Osteocyte (in vitro differentiated cells): ENCODE measurements around the gene QRICH1. TPM values are rescaled to one million over a fixed set of nuclear protein-coding genes. Genes with fewer than 3 reads are reported as not detected.

Source experiments
- DNase-seq: peaks from one replicate; pipeline ENCODE4 v3.0.0; 2021; ENCODE audit warnings: mixed read lengths; ENCODE audit not compliant: unreplicated experiment; ENCODE audit errors: extremely low spot score
- H3K27ac Mint-ChIP-seq: one replicate; pipeline ENCODE4 v1.8.0; 2021; ENCODE audit warnings: mild to moderate bottlenecking, mixed read lengths; ENCODE audit not compliant: unreplicated experiment
- H3K27me3 Mint-ChIP-seq: one replicate; pipeline ENCODE4 v1.8.0; 2021; ENCODE audit warnings: mixed read lengths; ENCODE audit not compliant: unreplicated experiment
- H3K36me3 Mint-ChIP-seq: one replicate; pipeline ENCODE4 v1.8.0; 2021; ENCODE audit warnings: mixed read lengths; ENCODE audit not compliant: unreplicated experiment
- H3K4me1 Mint-ChIP-seq: one replicate; pipeline ENCODE4 v1.8.0; 2021; ENCODE audit warnings: mixed read lengths; ENCODE audit not compliant: unreplicated experiment
- H3K4me3 Mint-ChIP-seq: one replicate; pipeline ENCODE4 v1.8.0; 2021; ENCODE audit warnings: mild to moderate bottlenecking, moderate library complexity, mixed read lengths; ENCODE audit not compliant: unreplicated experiment
- H3K9me3 Mint-ChIP-seq: one replicate; pipeline ENCODE4 v1.8.0; 2021; ENCODE audit warnings: mixed read lengths; ENCODE audit not compliant: unreplicated experiment
- CTCF ChIP-seq: fragments of 200-600 bp; sonication (generic); IDR thresholded peaks from 2 replicates; pipeline ENCODE4 v1.5.0; 2021; ENCODE audit warnings: antibody characterized with exemption, mild to moderate bottlenecking, moderate library complexity
- total RNA-seq: library from RNA; stranded (reverse); gene quantifications from 2 replicates; pipeline ENCODE4 v1.2.1, GENCODE V29; 2021

The QRICH1 gene
- total RNA-seq, 1 donor from 2014 or later: 104 TPM

GRCh38 chr3:49058011-49058410 is 35.9 kb downstream of the QRICH1 start:
- no peaks in the 10 kb centered on the region for H3K27me3 Mint-ChIP-seq
- no peaks in the 10 kb centered on the region for H3K4me1 Mint-ChIP-seq
- no peak for DNase-seq
- H3K9me3 Mint-ChIP-seq: no peaks in the 10 kb centered on the region
- no peak overlapping the region for H3K27ac Mint-ChIP-seq
- no peak for TF ChIP-seq CTCF
- H3K4me3 Mint-ChIP-seq: no peak overlapping the region
- H3K36me3 Mint-ChIP-seq: peaks cover 32% of the 10 kb centered on the region

GRCh38 chr3:49057268-49057667 is 36.6 kb downstream of the QRICH1 start:
- no peak for TF ChIP-seq CTCF
- no peak overlapping the region for H3K4me3 Mint-ChIP-seq
- H3K9me3 Mint-ChIP-seq: no peaks in the 10 kb centered on the region
- no peak overlapping the region for H3K27ac Mint-ChIP-seq
- no peak for DNase-seq
- H3K36me3 Mint-ChIP-seq: peaks cover 35% of the 10 kb centered on the region
- H3K27me3 Mint-ChIP-seq: no peaks in the 10 kb centered on the region
- H3K4me1 Mint-ChIP-seq: no peaks in the 10 kb centered on the region

- H3K36me3 Mint-ChIP-seq: peaks cover 43% of the 10 kb centered on the region
- no peaks in the 10 kb centered on the region for H3K9me3 Mint-ChIP-seq
- DNase-seq: no peak
- no peaks in the 10 kb centered on the region for H3K27me3 Mint-ChIP-seq
- no peaks in the 10 kb centered on the region for H3K4me1 Mint-ChIP-seq
- no peak overlapping the region for H3K4me3 Mint-ChIP-seq
- no peak overlapping the region for H3K27ac Mint-ChIP-seq
- no peak for TF ChIP-seq CTCF
Measured at GRCh38 chr3:49054344-49054862, 39.5 kb downstream of the QRICH1 start.

GRCh38 chr3:49053543-49053942 is 40.3 kb downstream of the QRICH1 start:
- no peak for DNase-seq
- Mint-ChIP-seq H3K27me3 (no peaks in the 10 kb centered on the region), H3K27ac (no peak overlapping the region), H3K9me3 (no peaks in the 10 kb centered on the region), H3K36me3 (peaks cover 43% of the 10 kb centered on the region), H3K4me3 (no peak overlapping the region), H3K4me1 (no peaks in the 10 kb centered on the region)
- TF ChIP-seq CTCF: no peak

- Mint-ChIP-seq H3K27ac (peak overlapping the region; percentile 38), H3K4me1 (no peaks in the 10 kb centered on the region), H3K36me3 (peaks cover 23% of the 10 kb centered on the region), H3K4me3 (no peak overlapping the region), H3K9me3 (no peaks in the 10 kb centered on the region), H3K27me3 (no peaks in the 10 kb centered on the region)
- no peak for TF ChIP-seq CTCF
- no peak for DNase-seq
Measured at GRCh38 chr3:49035281-49035680, 58.6 kb downstream of the QRICH1 start.
